GM12892 (cell line): ENCODE measurements around the gene OLFM2.

Experiments
- POLR2A ChIP-seq: IDR thresholded peaks from 2 replicates; pipeline ENCODE4 v1.6.1; 2011; ENCODE audit warnings: low read depth, low read length, control low read depth
- POLR2AphosphoS5 ChIP-seq: IDR thresholded peaks from 2 replicates; pipeline ENCODE4 v1.6.1; 2011; ENCODE audit warnings: low read depth, low read length, control low read depth
- TAF1 ChIP-seq: IDR thresholded peaks from 2 replicates; pipeline ENCODE4 v1.6.1; 2011; ENCODE audit warnings: low read depth, mild to moderate bottlenecking, control low read depth, low read length, borderline replicate concordance

DNA sequence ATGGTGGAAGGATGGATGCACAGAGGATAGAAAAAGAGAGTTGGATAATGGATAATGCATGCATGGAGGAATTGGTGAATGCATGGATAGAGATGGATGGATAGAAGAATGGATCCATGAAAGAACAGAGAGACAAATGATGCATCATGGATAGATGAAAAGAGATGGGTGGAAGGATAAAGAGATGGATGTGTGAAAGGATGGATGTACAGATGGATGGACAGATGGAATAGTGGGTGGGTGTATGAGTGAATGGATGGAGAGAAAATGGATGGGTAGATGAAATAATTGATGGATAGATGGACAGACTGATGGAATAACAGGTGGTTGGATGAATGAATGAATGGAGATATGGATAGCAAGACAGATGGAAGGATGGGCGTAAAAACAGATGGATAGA is 25.7 kb downstream of the OLFM2 start:
- TF ChIP-seq POLR2A (no peak), TAF1 (no peak), POLR2AphosphoS5 (no peak)
